SKM-1 treated with dmso at 0.1 percent for 144 hours (cell line): ENCODE results near the gene CDKN2C.
"Not testable (repeated sequence)": the region's sequence is repeated elsewhere in the genome, so short reads cannot be mapped to it uniquely, and the experiment has no call there.

Experiments
- DNase-seq: peaks from one replicate; lab custom pipeline; 2025; ENCODE audit not compliant: unreplicated experiment; lab: John Stamatoyannopoulos, UW

CDKN2C gene

DNA sequence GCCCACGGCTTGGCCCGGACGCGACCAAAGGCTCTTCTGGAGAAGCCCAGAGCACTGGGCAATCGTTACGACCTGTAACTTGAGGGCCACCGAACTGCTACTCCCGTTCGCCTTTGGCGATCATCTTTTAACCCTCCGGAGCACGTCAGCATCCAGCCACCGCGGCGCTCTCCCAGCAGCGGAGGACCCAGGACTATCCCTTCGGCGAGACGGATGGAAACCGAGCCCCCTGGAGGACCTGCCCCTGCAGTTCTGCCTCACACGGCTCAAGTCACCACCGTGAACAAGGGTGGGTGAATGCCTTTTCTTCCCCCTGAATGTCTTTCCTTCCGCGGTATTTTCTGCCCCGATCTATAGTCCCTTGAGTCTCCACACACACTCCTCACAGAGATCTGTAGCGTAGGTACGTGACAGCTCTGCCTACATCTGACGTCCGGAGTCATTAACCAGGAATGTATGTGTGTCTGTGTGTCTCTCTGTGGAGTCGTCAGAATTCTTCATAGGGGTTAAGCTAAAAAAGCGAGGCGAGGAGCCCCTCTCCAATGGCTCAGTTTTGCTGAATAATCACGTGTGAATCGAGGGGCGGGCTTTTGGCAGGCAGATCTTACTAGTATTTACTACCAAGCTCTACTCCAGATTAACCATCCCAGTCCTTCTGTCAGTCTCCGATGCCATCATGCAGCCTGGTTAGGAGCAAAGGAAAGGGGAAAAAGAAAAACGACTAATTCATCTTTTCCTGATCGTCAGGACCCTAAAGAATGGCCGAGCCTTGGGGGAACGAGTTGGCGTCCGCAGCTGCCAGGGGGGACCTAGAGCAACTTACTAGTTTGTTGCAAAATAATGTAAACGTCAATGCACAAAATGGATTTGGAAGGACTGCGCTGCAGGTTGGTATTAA lies at the start of gene CDKN2C:
CDKN2C (plus strand) TSS at position 635 of the 898 bp plus-strand sequence; CDS start at position 759, 124 bp downstream.
- peak; percentile 70 for DNase-seq

DNA sequence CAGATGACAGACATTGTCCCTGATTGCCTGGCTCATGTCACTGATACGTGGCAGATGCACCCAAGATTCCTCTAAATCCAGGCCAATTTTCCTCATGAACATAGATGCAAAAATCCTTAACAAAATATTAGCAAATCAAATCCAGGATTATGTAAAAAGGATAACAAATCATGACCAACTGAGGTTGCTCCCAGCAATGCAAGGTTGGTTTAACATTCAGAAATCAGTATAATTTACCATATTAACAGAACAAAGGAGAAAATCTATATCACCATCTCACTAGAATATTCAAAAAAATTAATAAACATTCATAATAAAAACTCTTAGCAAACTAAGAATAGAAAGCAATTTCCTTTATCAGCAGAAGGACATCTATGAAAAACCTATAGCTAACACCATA lies 49.6 kb upstream of the CDKN2C start:
- no peak for DNase-seq

DNA sequence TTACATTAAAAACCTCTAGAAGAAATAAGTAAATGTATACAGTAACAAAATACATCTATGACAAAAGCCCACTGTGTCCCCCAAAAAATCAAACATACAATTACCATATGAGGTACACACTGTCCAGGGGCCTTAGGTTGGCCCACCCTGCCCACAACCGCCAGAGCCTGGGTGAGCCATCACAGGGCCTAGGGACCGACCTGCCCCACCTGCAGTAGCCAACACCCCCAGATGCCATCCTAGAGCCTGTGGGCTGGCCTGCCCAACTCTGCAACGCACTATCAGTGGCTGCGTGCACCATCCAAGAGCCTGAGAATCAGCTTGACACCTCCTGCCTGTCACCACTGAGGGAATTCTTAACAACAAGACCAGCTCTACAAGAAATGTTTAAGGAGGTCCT lies 49.0 kb upstream of the CDKN2C start:
- no peak for DNase-seq

DNA sequence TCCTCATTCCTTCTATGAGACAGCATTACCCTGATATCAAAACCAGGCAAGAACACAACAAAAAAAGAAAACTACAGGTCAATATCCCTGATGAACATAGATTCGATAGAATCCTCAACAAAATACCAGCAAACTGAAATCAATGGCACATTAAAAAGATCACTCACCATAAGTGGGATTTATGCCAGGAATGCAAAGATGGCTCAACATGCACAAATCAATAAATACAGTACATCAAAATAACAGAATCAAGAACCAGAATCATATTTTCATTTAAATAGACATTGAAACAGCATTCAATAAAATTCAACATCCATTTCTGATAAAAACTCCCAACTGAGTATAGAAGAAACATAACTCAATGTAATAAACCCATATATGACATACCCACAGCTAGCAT lies 46.5 kb upstream of the CDKN2C start:
- no peak for DNase-seq

DNA sequence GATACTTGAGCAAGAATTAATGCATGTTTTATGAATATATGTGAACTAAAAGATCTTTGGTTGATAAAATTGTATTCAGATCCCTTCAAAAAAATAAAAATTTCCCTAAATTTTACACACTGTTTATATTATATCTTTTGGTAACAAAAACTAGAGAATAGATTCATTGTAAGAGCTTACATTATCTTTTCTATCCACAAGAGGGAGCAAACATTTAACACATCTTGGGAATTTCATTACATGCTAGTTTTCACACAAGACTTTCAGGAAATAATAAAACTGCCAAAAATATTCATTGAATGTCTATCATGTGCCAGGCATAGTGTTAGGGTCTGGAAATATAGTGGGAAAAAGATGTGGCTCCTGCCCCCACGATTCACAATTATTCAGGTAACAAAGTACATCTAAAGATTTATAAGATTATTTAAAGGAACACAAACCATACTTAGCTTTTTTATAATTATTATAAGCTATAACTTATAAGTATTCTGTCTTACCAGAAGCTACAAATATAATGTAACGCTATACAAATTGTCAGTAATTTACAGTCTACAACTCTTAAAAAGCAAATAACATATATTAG lies 40.6 kb upstream of the CDKN2C start:
- peak; percentile 34 for DNase-seq

DNA sequence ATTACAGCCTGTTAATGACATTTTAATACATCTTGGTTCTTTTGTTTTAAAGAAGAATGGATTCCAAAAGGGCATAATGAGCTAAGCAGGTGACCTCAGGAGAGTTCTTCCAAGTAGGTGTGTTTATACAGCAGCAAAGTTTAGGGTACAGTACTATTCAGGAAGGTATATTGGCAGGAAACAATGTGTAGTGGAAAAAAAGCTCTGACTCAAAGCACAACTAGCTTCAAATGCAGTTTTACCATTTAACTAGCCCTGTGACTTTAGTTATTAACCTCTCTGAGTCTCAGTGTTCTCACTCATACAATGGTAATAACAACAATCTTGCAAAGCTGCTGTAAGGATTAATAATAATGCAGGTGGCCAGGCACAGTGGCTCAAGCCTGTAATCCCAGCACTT lies 39.9 kb upstream of the CDKN2C start:
- DNase-seq, result no peak

DNA sequence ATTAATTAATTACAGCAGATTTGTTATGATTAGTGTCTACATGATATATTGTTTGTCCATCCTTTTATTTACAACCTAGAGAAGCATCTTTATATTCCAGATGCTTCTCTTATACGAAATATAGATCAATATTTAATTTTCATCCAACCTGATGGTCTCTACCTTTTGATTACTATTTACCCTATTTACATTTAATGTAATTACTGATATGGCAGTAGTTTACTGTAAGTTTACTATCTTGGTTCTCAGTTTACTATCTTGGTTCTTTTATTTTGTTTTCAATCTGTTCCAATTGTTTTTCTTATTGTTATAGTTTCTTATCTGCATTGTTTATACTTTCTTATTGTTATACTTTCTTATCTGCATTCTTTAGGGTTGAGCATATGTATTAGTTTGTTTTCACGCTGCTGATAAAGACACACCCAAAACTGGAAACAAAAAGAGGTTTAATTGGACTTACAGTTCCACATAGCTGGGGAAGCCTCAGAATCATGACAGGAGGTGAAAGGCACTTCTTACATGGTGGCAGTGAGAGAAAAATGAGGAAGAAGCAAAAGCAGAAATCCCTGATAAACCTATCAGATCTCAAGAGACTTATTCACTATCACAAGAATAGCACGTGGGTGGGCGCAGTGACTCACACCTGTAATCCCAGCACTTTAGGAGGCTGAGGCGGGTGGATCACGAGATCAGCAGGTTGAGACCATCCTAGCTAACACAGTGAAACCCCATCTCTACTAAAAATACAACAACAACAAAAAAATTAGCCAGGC lies 38.9 kb upstream of the CDKN2C start:
- peak; percentile 1 for DNase-seq

DNA sequence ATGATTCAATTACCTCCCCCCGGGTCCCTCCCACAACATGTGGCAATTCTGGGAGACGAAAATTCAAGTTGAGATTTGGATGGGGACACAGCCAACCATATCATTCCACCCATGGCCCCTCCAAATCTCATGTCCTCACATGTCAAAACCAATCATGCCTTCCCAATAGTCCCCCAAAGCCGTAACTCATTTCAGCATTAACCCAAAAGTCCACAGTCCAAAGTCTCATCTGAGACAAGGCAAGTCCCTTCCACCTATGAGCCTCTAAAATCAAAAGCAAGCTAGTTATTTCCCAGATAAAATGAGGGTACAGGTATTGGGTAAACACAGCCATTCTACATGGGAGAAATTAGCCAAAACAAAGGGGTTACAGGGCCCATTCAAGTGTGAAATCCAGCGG lies 38.0 kb upstream of the CDKN2C start:
- DNase-seq, result not testable (repeated sequence)

DNA sequence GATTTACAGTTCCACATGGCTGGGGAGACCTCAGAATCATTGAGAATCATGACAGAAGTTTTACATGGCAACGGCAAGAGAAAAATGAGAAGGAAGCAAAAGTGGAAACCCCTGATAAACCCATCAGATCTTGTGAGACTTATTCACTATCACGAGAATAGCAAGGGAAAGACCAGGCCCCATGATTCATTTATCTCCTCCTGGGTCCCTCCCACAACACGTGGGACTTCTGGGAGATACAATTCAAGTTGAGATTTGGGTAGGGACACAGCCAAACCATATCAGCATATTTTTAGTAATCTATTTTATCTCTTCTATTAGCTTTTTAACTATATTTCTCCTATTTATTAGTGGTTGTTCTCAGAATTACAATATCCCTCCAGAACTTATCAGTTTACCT lies 36.3 kb upstream of the CDKN2C start:
- not testable (repeated sequence) for DNase-seq

DNA sequence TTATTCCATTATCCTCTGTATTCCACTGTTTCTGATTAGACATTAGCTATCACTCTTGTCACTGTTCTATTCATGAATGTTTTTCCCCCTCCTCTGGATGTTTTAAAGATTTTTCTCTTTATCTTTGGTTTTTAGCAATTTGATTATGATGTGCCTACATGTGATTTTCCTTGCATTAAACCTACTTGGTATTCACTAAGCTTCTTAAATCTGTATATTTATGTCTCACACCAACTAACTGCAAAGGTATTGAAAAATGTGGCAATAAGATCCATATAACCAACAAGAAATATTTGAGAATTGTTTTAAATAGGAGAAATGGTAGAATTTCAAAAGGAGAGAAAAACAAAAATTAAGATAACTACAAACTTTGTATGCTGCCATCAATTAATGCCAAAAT lies 35.2 kb upstream of the CDKN2C start:
- DNase-seq, result no peak

DNA sequence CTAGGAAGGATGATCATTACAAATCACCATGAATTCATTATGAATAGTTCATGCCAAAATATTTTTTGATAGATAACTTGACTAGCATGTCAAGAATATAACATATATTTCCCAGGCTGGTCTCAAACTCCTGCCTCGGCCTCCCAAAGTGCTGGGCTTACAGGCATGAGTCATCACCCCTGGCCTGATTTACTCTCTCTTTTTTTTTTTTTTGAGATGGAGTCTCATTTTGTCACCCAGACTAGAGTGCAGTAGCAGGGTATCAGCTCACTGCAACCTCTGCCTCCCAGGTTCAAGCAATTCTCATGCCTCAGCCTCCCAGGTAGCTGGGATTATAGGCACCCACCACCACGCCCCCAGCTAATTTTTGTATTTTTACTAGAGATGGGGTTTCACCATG lies 34.8 kb upstream of the CDKN2C start:
- DNase-seq, result not testable (repeated sequence)

DNA sequence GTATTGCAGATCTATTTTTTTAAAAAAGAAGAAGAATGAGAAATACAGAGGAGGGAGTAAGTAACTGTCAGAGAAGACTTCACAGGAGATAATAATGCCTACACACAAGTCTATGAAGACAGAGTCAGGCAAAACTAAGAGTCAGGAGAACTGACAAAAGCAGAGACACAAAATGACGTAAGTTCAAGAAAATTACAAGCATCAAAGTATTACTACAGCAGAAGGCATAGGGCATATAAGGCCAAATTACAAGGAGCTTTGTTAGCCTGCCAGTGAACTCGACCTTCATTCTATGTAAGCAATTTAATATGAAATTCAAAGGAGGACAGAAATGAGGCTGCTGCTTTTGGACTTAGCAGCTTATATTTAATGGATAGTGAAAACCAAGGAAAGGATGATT lies 33.7 kb upstream of the CDKN2C start:
- DNase-seq, result no peak

DNA sequence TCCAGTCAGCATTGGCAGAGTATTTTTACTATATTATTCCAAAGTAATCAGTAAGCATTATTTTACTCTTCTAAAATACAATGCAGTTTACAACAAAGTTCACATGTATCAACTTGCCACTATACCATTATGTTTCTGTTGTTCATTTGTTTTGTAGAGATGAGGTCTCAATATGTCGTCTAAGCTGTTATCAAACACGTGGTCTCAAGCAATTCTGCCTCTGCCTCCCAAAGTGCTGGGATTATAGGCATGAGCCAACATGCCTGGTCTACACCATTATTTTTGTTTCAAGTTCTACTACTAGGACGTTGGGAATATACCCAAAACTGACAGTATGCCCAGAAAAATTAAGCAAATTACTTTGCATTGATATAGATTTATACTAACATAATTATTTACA lies 29.8 kb upstream of the CDKN2C start:
- DNase-seq, result no peak

DNA sequence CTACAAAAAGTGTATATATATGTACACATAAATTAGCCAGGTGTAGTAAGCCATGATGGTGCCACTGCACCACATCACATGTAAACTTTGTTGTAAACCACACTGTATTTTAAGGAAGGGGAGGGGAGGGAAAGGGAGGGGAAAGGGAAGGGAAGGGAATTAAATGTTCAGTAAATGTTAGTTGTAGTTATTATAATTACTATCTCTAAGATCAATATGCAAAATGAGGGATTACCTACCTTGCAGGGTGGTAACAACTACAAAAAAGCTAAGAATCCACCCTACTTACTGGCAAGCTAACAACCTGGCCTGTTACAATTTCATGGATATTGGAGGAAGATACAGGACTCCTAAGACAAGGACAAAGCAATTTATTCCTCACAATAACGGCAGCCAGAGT lies 27.7 kb upstream of the CDKN2C start:
- no peak for DNase-seq

DNA sequence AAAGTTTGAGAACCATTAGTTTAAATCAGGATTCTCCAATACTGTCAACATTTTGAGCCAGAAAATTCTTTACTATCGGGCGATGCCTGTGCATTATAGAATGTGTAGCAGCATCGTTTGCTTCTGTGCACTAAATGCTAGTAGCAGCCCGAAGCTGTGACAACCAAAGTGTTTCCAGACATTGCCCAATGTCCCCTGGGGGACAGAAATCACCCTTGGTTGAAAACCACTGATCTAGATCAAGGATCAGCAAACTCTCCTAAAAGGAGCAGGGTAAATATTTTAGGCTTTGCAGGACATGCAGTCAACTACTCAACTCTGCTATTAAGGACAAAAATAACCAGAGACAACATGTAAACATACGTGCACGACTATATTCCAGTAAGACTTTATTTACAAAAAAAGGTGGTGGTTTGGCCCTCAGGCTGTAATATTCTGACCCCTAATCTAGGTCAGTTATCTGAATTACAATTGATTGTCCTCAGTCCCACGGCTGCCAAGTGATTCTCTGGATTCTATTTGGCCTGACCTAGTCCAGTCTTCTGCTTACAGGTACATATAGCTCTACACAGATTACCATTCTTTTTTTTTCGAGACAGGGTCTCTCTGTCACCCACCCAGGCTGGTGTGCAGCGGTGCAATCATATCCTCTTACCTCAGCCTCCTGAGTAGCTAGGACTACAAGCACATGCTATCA lies 20.6 kb upstream of the CDKN2C start:
- no peak for DNase-seq

DNA sequence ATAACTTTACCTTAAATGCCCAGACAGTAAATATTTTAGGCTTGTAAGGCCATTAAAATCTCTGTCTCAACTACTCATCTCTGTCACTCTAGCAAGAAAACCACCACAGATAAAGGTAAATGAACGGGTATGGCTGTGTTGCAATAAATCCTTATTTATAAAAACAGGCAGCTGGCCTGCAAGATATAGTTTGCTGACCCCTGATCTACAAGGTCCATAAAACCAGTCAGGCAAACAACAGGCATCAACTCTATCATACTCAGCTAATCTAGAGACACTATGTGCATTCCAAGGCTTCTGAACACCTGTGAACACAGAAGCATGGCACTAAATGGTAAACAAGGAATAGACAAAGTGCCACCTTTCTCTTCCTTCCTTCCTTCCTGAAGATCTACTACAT lies 19.6 kb upstream of the CDKN2C start:
- DNase-seq, result no peak

DNA sequence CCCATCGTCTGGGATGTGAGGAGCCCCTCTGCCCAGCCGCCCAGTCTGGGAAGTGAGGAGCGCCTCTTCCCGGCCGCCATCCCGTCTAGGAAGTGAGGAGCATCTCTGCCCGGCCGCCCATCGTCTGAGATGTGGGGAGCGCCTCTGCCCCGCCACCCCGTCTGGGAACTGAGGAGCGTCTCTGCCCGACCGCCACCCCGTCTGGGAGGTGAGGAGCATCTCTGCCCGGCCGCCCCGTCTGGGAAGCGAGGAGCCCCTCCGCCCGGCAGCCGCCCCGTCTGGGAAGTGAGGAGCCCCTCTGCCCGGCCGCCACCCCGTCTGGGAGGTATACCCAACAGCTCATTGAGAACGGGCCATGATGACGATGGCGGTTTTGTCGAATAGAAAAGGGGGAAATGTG lies 17.5 kb upstream of the CDKN2C start:
- not testable (repeated sequence) for DNase-seq

DNA sequence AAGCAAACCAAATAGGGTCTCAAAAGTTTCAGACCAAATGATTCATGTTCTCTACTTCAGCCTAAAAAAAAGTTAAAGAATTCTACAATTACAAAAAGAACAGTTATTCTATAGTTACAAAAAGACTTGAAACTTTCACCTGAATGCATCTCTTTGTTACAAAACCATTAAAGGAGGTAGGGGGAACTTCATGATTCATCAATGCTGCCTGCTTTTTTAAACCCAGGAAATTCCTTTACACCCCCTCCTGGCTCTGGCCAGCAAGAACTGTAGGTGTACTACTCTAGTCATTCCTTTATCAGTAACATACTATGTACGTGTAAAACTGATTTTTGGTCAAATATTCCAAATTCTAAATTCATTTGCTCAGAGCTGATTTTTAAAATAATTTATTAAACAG lies 14.9 kb upstream of the CDKN2C start:
- DNase-seq, result no peak

DNA sequence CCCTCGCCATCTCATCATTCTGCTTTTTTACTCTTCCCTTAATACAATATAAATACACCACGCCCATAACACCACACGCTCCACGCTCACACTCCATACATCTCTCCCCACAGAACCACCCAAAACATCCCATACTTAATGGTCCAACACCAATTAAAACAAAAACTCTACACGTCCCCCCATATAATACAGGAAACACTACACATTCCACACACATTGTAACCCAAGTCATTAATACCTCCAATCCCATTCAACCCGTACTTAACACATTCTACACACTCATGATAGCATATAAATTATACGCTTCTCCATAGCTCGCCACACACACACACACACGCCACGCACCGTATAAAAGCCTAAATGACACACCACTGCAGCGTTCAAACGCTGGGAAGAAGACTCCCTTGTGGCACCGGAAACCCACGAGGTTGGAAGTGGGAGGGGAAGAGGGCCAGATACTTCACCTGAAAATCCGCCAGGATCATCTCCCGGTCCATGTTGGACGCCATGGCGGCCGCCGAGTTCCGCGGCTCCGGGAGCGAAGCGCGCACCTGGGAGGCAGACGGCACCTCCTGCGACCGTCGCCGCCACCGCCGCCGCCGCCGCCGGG lies 10.6 kb upstream of the CDKN2C start:
- no peak for DNase-seq

DNA sequence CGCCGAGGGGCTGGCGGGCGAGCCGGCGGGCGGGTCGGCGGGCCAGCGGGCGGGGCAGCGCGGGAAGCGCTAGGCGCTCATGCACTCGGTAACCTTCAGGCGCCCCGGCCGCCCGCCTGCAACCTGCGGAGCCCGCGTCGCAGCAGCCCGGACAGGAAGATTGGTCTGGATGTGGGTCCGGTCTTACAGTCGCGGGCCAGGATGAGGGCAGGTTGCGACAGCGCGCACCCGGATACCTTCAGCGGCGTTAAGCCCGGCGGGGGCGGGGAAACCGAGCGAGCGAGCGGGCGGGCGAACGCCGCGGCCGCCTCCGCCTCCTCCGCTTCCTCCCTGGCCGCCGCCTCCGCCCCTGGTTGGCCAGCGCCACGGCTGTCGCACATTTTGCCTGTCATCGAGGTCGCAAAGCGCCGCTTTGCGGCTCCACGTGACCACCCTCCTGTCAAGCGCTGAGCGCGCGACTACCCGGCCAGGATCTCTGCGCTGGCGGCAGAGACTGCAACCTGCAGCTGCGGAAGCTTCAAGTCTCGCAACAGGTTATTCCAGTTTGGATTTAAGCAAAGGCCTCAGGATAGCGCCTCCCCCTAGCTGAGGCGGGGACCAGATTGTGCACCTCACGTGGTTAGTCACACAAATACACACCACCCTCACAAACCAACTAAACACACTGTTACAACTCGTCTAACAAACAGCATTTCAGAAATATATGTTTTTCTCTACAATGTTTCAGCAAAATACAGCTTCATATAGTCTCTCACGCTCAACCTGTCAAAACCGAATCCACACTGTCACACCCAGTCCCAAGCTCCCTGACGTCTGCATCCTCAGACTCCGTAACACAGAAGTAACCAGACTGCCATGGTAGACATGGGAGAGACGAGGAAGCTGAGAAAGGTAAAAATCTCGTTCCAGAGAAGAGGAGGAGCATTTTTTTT lies 9.9 kb upstream of the CDKN2C start, which contains the start of gene FAF1:
FAF1 (minus strand) TSS at position 355 of the 932 bp plus-strand sequence. CDS start 456 bp downstream, outside the sequence.
- peak; percentile 96 for DNase-seq
